Stimulated activated naive CD8-positive, alpha-beta T cell treated with anti-CD3 and anti-CD28 coated beads, Interleukin-15, Interleukin-2, amounts not matched to agents 100 ng/mL and 50 ng/mL, for 24 hours (primary cell): ENCODE measurements around the gene JPH2.

Experiments
- H3K27ac Mint-ChIP-seq: one replicate; pipeline ENCODE4 v1.8.0; 2021; ENCODE audit warnings: mild to moderate bottlenecking, mixed read lengths
- H3K27me3 Mint-ChIP-seq: one replicate; pipeline ENCODE4 v1.8.0; 2021; ENCODE audit warnings: mixed read lengths
- H3K36me3 Mint-ChIP-seq: one replicate; pipeline ENCODE4 v1.8.0; 2021; ENCODE audit warnings: low read depth, mixed read lengths
- H3K4me1 Mint-ChIP-seq: one replicate; pipeline ENCODE4 v1.8.0; 2021; ENCODE audit warnings: low read depth, mixed read lengths
- H3K4me3 Mint-ChIP-seq: one replicate; pipeline ENCODE4 v1.8.0; 2021; ENCODE audit warnings: mild to moderate bottlenecking, mixed read lengths
- H3K9me3 Mint-ChIP-seq: one replicate; pipeline ENCODE4 v1.8.0; 2021; ENCODE audit warnings: mixed read lengths

Gene JPH2

GRCh38 chr20:44071057-44071456 is 115.9 kb downstream of the JPH2 start:
- Mint-ChIP-seq H3K9me3 (no peaks in the 10 kb centered on the region), H3K4me3 (no peak overlapping the region), H3K27ac (peak overlapping the region; percentile 97), H3K36me3 (no peaks in the 10 kb centered on the region), H3K27me3 (no peaks in the 10 kb centered on the region), H3K4me1 (peaks cover 79% of the 10 kb centered on the region)

GRCh38 chr20:44070139-44070900 is 116.7 kb downstream of the JPH2 start:
- Mint-ChIP-seq H3K27me3 (no peaks in the 10 kb centered on the region), H3K9me3 (no peaks in the 10 kb centered on the region), H3K36me3 (no peaks in the 10 kb centered on the region), H3K27ac (peak overlapping the region; percentile 97), H3K4me1 (peaks cover 75% of the 10 kb centered on the region), H3K4me3 (peak overlapping the region; percentile 83)

- Mint-ChIP-seq H3K27me3 (no peaks in the 10 kb centered on the region), H3K4me1 (peaks cover 66% of the 10 kb centered on the region), H3K36me3 (no peaks in the 10 kb centered on the region), H3K27ac (peak overlapping the region; percentile 97), H3K4me3 (peak overlapping the region; percentile 83), H3K9me3 (no peaks in the 10 kb centered on the region)
Observed at GRCh38 chr20:44069203-44070011, 117.6 kb downstream of the JPH2 start.

GRCh38 chr20:44068316-44069201 is 118.4 kb downstream of the JPH2 start:
- H3K4me1 Mint-ChIP-seq, result peaks cover 57% of the 10 kb centered on the region
- no peaks in the 10 kb centered on the region for H3K27me3 Mint-ChIP-seq
- no peaks in the 10 kb centered on the region for H3K36me3 Mint-ChIP-seq

GRCh38 chr20:44067650-44068081 is 119.3 kb downstream of the JPH2 start:
- no peak overlapping the region for H3K27ac Mint-ChIP-seq
- no peak overlapping the region for H3K4me3 Mint-ChIP-seq
- no peaks in the 10 kb centered on the region for H3K9me3 Mint-ChIP-seq
- no peaks in the 10 kb centered on the region for H3K27me3 Mint-ChIP-seq
- peaks cover 51% of the 10 kb centered on the region for H3K4me1 Mint-ChIP-seq
- no peaks in the 10 kb centered on the region for H3K36me3 Mint-ChIP-seq

More at GRCh38 chr20:44068316-44069201, 118.4 kb downstream of the JPH2 start:
- H3K27ac Mint-ChIP-seq, result peak overlapping the region; percentile 97
- H3K4me3 Mint-ChIP-seq, result peak overlapping the region; percentile 83
- H3K9me3 Mint-ChIP-seq, result no peaks in the 10 kb centered on the region

GRCh38 chr20:44066645-44067606 is 120.1 kb downstream of the JPH2 start:
- Mint-ChIP-seq H3K27ac (no peak overlapping the region), H3K4me3 (no peak overlapping the region), H3K4me1 (peaks cover 45% of the 10 kb centered on the region), H3K9me3 (no peaks in the 10 kb centered on the region), H3K36me3 (no peaks in the 10 kb centered on the region), H3K27me3 (no peaks in the 10 kb centered on the region)

- Mint-ChIP-seq H3K4me3 (no peak overlapping the region), H3K27me3 (no peaks in the 10 kb centered on the region), H3K27ac (no peak overlapping the region), H3K4me1 (peaks cover 39% of the 10 kb centered on the region), H3K9me3 (no peaks in the 10 kb centered on the region), H3K36me3 (no peaks in the 10 kb centered on the region)
Observed at GRCh38 chr20:44065401-44066340, 121.3 kb downstream of the JPH2 start.

GRCh38 chr20:44064501-44065400 is 122.2 kb downstream of the JPH2 start:
- no peak overlapping the region for H3K4me3 Mint-ChIP-seq
- no peaks in the 10 kb centered on the region for H3K9me3 Mint-ChIP-seq
- H3K27me3 Mint-ChIP-seq, result no peaks in the 10 kb centered on the region
- no peak overlapping the region for H3K27ac Mint-ChIP-seq
- no peaks in the 10 kb centered on the region for H3K36me3 Mint-ChIP-seq
- H3K4me1 Mint-ChIP-seq, result peaks cover 32% of the 10 kb centered on the region
